GM12875 (cell line): ENCODE measurements around the gene ZNF566.

Experiments used
- H3K4me3 ChIP-seq: one replicate; pipeline ENCODE4 v1.5.1; 2011; ENCODE audit warnings: low read depth, low read length, control low read depth
- TF ChIP-seq, protein P1 (sequence below): IDR thresholded peaks from 2 replicates; pipeline ENCODE4 v1.5.1; 2011; ENCODE audit warnings: low read depth, mild to moderate bottlenecking, control low read depth, inconsistent platforms, low read length, moderate library complexity, borderline replicate concordance; ENCODE audit not compliant: insufficient read depth

ZNF566 gene

DNA sequence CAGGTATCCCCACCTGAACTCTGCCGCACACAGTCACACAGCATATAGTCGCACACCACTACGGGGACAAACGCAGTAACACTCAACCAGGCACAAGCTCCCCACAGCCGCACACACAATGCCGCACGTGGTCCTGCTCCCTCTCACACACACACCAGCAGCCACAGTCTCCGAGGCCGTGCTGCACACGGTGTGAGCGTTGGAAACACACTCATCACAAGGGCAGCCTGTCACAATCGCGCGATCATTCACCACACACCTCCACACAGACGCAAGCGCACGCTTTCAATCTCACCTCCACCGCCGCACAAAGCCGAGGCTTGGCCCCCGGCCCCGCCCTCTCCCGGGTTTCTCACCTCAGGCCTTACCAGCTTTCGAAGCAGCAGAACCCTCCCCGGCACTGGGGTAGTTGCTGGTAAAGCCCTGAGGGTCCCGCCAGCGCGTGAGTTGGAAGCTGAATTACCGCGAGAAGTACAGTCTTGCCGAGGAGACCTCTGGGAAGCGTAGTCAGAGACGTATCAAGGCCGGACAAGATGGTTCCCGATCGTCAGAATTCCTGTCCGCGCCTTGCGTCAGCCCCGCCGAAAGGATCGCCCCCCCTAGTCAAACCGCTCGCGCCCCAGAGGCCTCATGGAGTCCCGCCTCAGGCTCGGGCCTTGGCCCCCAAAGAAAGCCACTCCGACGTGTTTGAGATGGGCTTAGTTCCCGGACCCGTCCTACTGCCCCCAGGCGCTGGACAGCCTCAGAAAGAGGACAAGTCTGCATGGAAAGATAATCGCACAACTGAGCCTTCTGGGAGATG lies at the start of gene ZNF566:
TSS of gene ZNF566 (minus strand) at position 444 of the 802 bp plus-strand sequence. CDS start 13,004 bp downstream, outside the sequence.
- TF ChIP-seq, protein P1, sequence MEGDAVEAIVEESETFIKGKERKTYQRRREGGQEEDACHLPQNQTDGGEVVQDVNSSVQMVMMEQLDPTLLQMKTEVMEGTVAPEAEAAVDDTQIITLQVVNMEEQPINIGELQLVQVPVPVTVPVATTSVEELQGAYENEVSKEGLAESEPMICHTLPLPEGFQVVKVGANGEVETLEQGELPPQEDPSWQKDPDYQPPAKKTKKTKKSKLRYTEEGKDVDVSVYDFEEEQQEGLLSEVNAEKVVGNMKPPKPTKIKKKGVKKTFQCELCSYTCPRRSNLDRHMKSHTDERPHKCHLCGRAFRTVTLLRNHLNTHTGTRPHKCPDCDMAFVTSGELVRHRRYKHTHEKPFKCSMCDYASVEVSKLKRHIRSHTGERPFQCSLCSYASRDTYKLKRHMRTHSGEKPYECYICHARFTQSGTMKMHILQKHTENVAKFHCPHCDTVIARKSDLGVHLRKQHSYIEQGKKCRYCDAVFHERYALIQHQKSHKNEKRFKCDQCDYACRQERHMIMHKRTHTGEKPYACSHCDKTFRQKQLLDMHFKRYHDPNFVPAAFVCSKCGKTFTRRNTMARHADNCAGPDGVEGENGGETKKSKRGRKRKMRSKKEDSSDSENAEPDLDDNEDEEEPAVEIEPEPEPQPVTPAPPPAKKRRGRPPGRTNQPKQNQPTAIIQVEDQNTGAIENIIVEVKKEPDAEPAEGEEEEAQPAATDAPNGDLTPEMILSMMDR = no peak
- peak within 1 kb of the TSS; percentile 81 for H3K4me3 ChIP-seq

DNA sequence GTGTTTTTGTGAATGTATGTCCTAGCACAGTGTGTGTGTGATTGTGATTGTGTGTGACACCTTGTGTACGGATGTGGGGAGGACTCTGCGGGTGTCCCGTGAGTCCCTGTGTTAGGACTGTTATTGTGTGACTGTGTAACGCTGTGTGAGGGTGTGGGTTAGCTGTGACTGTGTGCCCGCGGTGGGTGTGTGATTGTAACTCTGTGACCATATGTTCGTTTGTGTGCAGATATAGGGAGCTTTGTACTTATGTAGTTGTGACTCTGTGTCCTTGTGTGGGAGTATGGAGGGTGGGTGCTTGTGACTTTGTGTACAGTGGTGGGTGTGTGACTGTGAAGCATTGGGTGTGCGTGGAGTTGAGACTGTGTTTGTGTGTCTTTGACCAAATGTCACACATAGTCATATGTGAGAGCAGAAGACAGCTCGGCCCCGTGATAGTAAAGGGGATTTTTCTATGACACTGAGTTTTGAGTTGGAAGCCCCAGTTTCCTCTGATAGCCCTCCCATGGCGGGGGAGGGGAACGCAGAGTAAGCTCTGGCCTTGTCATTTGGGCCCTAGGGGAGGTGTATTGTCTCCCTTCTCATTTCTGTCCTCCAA lies 39.7 kb upstream of the ZNF566 start:
- TF ChIP-seq, protein P1 = no peak
- peak overlapping the region; percentile 57 for H3K4me3 ChIP-seq

DNA sequence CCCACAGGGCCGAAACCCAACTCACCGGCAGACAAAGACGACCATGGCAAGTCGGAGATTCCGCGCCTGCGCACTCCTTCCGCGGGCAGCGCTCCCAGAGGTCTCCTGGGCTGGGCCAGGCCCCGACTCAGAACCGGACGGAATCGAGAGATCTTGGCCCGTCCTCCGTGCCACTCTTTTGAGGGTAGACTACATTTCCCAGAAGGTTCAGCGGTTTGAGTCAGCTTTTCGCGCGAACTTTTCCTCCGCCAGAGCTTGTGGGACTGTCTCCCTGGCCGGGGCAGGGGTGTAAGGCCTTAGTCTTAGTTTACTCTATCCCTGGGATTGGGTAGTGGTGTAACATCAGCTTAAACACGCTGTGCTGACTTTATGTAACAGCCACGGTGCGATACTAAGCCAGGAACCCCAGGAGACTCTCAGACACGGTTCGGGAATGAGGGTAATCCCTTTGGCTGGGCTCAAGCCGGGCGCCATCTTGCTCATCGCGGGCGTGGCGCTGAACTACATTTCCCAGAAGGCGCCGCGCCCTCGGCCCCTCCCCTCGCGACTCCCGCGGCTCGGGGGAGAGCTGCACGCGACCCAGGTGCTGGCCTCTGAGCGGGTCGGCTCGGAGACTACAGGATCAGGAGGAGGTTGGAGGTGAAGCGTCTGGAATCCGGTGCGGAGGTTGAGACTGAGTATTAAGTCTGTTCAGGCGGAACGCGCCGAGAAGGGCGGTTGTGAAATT lies 39.0 kb upstream of the ZNF566 start, which contains the start of gene ZNF260:
TSS of gene ZNF260 (minus strand) at position 78 of the 727 bp plus-strand sequence. CDS start 13,033 bp downstream, outside the sequence.
- peak within 1 kb of the TSS; percentile 57 for H3K4me3 ChIP-seq

DNA sequence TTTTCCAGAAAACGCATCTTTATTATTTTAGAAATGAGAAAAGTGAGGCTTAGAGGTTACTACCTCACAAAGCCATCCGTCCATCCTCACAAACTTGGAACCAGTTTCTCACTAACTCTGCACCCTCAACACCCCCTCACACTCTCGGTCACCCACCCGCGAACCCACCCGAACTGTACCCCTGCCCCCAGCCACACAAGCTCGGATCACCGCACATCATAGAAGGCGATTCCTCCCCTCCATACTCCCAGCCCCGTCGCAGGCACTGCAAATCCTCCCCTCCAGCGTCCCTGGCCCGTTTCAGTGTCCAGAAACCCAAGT lies 38.5 kb upstream of the ZNF566 start:
- peak overlapping the region; percentile 57 for H3K4me3 ChIP-seq
- TF ChIP-seq, protein P1 = no peak

More for the DNA sequence above, 39.0 kb upstream of the ZNF566 start, which contains the start of gene ZNF260:
- TF ChIP-seq, protein P1 = 0 out of 2 replicates have a peak, but pooled peaks have one; percentile 8

DNA sequence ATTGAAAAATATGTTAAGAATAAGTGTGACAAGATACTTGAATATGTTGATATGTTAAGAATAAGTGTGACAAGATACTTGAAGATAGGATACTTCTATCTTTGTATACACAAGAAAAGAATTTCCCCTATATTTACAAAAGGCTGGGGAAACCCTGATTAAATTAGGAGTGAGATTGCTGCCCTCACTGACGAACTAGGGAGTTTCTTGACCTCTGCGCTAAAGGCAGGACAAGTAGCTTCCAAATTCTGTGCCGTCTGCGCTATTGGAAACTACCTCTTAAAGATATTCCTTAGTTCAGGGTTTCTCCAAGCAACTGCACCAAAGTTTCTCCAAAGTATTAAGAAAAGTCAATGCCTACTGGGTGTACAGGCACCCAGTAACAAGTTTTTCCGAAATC lies 38.0 kb upstream of the ZNF566 start:
- TF ChIP-seq, protein P1 = no peak
- peak overlapping the region; percentile 57 for H3K4me3 ChIP-seq

DNA sequence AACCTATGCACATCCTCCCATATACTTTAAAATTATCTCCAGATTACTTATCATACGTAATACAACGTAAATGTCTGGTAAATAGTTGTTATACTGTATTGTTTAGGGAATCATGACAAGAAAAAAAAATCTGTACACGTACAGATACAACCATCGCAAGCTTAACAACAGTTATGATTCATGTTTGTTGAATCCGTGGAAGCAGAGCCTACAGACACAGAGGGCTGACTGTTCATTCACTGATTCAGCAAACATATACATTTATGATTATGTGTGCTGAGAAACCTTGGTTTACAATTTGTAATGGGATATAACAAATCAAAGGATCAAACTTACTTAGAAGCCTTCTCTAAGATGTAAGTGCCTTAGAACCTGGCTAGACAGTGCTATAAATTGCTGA lies 37.2 kb upstream of the ZNF566 start:
- H3K4me3 ChIP-seq = no peak overlapping the region

More for the DNA sequence above, 37.2 kb upstream of the ZNF566 start:
- TF ChIP-seq, protein P1 = no peak
